WI38 (cell line): ENCODE measurements around the gene CHL1.

Experiments used
- H3K4me3 ChIP-seq: 2 replicates; pipeline ENCODE4 v1.5.1; 2011; ENCODE audit warnings: low read depth, mild to moderate bottlenecking, control low read depth, low read length
- CTCF ChIP-seq: IDR thresholded peaks from 2 replicates; pipeline ENCODE4 v1.5.1; 2012; ENCODE audit warnings: low read depth, mild to moderate bottlenecking, control low read depth, low read length

Gene CHL1

DNA sequence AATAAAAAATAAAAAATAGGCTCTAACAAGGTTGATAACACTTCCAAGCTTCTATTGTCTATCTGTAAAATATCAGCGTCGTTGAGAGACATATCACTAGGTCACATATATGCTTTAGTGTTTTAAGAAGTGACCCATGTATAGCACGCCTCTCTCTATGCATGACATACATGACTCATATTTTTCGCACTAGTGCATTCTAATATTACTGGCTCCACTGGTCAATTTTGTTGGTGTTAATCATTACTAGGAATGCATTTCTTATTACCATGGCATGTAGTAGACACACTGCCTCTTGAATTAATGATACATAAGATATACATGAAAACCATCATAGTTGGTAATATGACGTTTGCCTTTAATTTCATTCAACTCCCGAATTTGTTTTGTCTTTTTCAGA lies 203.1 kb downstream of the CHL1 start:
- no peak overlapping the region for H3K4me3 ChIP-seq
- TF ChIP-seq CTCF = no peak

- TF ChIP-seq CTCF = no peak
- H3K4me3 ChIP-seq = no peak overlapping the region
Observed at GRCh38 chr3:403826-404225, 207.3 kb downstream of the CHL1 start.

DNA sequence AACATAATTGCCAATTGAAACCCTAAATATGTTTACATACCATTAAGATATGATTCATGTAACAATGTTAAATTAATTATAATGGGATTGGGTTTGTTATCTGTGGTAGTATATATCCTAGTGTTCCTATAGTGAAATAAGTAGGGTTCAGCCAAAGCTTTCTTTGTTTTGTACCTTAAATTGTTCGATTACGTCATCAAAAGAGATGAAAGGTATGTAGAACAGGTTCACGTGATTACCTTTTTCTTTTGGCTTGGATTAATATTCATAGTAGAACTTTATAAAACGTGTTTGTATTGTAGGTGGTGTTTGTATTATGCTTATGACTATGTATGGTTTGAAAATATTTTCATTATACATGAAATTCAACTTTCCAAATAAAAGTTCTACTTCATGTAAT lies 212.4 kb downstream of the CHL1 start:
- TF ChIP-seq CTCF = no peak
- H3K4me3 ChIP-seq = no peak overlapping the region

GRCh38 chr3:411226-411625 lies 214.7 kb downstream of the CHL1 start:
- no peak for TF ChIP-seq CTCF
- H3K4me3 ChIP-seq = no peak overlapping the region

DNA sequence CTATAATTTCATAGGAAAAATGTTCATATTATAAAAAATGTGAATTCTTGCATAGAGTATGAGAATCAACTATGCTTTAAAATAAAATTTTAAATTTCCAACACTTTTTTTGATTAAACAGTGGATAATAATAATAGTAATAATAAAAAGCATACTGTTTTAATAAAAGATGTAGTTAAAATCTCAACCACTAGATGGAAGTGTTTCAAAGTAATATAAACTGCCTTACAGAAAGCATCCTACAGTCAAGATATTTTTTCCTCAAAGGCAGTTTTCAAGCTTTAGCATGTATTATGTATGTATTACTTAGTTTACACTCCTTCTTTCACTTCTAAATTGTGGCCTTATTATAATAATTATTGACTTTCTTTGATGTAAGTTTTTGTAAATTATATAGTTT lies 217.5 kb downstream of the CHL1 start:
- peak; percentile 8; the same call in 1 of the 2 replicates for TF ChIP-seq CTCF
- H3K4me3 ChIP-seq = no peak overlapping the region

DNA sequence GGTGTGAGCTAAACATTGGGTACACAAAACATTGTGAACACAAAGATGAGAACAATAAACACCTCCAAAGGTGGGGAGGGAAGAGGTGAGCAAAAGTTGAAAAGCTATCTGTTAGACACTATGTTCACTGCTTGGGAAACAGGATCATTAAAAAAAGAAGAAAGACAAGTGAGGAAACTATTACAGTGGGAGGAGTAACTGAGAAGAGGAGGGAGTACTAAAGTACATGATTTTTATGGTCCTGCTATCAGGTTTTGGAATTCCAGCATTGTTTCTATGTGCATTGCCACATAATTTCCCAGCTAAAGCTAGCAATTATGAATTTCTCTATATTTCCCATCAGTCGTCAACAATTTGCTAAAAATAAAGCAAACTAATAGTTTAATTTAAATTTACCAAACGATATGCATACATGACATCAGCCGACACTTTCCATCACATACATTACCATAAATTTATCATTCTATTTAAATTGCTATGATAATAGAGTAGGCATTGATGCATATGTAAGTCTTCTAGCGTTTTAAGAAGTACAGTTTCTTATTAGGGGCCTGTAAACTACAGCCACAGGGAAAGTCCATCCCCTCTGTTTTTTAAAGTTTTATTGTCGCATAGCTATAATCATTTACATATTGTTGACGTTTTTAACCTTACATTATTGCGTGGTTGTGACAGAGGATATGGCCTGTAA lies 221.8 kb downstream of the CHL1 start:
- no peak overlapping the region for H3K4me3 ChIP-seq
- no peak for TF ChIP-seq CTCF

DNA sequence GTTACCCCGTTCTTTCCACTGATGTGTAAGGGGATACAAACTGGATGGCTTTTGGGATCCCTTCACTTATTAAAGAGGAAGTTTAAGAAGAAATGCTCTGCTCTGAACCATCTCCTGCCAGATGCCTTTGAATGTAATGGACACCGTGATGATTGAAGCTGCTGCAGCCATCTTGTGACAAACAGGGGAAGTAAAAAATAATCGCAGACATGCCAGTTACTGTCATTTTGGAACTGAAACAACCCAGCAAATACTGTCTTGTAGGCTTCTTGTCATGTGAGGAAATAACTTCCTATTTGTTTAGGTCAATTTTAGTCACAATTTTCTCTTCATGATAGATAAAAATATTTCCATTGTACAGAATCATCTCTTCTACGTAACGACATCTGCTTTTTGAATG lies 224.0 kb downstream of the CHL1 start:
- no peak overlapping the region for H3K4me3 ChIP-seq
- TF ChIP-seq CTCF = no peak
